GM12872 (cell line): ENCODE measurements around the gene FANCF.
A peak's percentile ranks its signal among the peaks of the same experiment; 100 is the strongest.

Experiments
- TF ChIP-seq, protein P1 (sequence below): IDR thresholded peaks from 3 replicates; pipeline ENCODE4 v1.5.1; 2011; ENCODE audit warnings: low read depth, mild to moderate bottlenecking, low read length, moderate library complexity; ENCODE audit not compliant: insufficient read depth

Gene FANCF

GRCh38 chr11:22625448-22626287 lies at the start of gene FANCF:
Gene FANCF, minus strand, starts transcription at chr11:22625823. Its CDS starts 13 bp downstream, at chr11:22625810.
- TF ChIP-seq, protein P1, sequence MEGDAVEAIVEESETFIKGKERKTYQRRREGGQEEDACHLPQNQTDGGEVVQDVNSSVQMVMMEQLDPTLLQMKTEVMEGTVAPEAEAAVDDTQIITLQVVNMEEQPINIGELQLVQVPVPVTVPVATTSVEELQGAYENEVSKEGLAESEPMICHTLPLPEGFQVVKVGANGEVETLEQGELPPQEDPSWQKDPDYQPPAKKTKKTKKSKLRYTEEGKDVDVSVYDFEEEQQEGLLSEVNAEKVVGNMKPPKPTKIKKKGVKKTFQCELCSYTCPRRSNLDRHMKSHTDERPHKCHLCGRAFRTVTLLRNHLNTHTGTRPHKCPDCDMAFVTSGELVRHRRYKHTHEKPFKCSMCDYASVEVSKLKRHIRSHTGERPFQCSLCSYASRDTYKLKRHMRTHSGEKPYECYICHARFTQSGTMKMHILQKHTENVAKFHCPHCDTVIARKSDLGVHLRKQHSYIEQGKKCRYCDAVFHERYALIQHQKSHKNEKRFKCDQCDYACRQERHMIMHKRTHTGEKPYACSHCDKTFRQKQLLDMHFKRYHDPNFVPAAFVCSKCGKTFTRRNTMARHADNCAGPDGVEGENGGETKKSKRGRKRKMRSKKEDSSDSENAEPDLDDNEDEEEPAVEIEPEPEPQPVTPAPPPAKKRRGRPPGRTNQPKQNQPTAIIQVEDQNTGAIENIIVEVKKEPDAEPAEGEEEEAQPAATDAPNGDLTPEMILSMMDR: no peak

DNA sequence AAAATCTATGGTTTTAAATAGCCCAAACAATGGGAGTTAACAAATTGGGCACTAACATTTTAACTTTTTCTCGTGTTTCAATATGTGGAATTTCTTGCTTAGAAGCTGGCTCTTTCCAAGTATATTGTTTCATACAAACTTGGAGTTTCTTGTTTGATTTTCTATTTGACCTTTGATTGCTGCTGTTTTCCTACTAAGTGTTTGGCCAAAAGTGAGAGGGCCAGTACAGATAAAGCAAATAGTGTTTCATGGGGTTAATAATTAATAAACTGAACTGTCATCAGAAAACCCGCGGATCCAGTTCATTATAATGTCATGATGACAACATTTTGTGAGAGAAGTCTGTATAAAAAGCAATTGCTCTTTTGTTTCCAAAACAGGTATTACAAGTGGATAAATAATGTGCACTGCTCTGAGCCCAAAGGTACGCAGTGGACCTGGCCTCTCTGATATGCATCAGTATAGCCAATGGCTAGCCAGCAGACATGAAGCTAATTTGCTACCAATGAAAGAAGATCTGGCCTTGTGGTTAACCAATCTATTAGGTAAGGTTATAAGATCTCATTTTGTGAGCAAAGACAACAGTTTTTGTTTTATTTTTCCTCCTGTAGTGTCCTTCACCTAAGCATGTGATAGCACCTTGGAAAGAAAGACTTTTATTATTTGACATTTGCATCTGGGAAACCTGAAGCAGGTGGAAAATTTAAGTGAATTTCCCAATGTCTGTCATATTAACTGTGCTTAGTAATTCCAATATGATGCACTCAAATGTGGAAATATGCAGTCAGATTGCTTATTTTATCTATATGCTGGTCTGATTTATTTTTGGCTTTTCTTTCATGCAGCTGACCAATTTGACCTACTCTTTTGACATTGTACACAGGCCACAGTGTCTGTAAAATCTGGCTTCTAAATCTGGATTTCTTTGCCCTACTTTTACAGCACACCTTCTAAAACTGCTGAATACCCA lies 49.1 kb upstream of the FANCF start:
- TF ChIP-seq, protein P1: no peak

- TF ChIP-seq, protein P1: no peak
Measured at GRCh38 chr11:22671751-22672150, 46.1 kb upstream of the FANCF start.

- TF ChIP-seq, protein P1: peak; percentile 49; the same call in 2 of the 3 replicates
Measured at GRCh38 chr11:22670830-22671229, 45.2 kb upstream of the FANCF start.

GRCh38 chr11:22669368-22669767 lies 43.7 kb upstream of the FANCF start:
- TF ChIP-seq, protein P1: no peak

DNA sequence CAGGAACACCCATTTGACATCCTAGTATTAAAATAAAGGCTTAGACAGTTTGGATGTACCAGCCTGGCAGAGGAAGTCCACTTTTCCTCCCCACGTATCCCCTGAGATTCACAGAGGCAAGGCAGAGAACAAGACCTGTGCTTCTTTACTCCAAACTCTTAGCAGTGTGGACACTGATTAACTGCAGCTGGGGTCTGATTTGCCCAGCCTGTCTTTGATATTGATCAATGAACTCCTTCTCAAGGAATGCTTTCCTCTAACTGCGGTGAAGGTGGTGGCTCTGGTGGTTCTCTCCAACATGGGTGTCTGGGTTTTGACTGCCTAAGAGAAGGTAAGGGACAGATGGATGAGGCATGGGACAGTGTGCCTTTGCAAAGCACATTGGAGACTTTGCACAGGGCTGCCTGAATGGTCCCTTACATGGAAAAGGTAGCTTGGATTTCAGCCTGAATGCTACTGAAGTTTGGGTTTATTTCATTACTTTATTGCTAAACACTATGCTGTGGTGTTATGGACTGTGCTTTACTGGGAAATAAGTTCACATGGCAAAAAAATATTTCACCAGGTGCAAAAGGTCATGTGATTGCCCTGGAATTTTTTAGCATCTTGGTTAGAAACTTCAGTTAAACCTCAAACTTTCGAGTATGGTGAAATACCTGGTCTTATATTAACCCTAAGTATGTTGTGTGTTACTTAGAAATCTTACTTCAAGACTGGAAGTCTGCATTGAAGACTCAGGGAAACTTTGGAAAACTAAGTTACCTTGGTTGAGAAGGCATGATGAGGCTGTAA lies 42.6 kb upstream of the FANCF start:
- TF ChIP-seq, protein P1: no peak
